NCI-H146 treated with DMSO at 0.1 percent for 48 hours (cell line): ENCODE measurements around the gene NTPCR.

Experiments used
- DNase-seq: peaks from one replicate; lab custom pipeline; 2025; ENCODE audit not compliant: unreplicated experiment; lab: John Stamatoyannopoulos, UW

Gene NTPCR

DNA sequence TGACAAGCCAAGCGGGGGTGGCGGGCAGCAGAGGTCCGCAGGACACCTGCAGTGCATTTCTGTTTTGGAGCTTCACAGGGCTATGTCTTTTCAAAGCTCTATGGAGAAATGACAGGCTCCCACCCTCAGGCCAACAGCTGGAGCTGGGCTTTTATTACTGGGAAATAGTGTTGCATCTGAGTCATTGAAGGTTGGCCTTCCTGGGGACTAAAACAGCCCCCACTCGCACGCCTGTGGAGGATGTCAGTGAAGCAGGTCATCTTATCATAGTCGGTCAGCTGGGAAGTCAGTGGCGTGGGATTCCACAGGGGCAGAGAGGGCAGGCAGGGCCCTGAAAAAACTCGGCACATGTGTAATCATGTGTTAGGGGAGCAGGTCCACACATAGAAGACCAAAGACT, 55.3 kb downstream of the NTPCR start:
- peak; percentile 69 for DNase-seq

- DNase-seq = no peak
Measured at GRCh38 chr1:233006108-233006507, 55.7 kb downstream of the NTPCR start.

- no peak for DNase-seq
Measured at GRCh38 chr1:233006541-233006973, 56.1 kb downstream of the NTPCR start.

GRCh38 chr1:233010146-233010545, 59.7 kb downstream of the NTPCR start:
- DNase-seq = no peak

- DNase-seq = no peak
Measured at GRCh38 chr1:233012021-233012420, 61.6 kb downstream of the NTPCR start.

DNA sequence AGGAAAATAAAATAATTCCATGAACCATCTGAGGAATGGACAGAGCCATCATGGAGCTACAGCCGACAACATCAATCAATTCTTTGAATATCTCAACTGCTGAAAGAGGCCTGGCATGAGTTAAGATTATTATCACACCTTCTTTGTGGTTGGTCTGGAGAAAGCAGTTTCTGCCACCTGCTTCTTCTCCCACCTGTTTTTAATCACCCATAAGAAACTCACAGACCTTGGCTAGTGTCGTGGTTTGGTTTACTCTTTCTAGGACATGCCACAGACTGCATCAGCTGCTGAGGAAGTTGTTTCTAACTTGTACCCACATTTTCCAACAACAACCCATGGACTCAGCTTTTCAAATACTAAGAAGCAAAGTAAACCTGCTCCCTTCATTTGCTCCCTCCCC, 65.6 kb downstream of the NTPCR start:
- no peak for DNase-seq

DNA sequence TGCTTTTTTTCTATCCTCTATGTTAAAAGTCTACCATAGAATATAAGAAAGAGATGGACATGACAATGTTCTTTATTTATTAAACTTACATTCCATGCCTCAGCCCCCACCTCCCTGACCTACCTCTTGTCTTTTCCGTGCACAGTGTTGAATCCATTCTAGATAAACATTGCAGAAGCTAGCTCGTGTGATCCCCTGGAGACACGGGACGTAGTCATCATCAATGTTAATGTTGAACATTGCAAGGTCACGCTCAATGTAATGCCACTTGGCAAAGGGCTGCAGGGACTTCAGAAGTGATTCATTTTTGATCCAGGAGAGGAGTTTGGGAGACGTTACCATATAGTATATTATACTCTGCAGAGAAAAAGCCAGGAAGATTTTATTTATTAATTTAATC, 66.4 kb downstream of the NTPCR start:
- DNase-seq = no peak

DNA sequence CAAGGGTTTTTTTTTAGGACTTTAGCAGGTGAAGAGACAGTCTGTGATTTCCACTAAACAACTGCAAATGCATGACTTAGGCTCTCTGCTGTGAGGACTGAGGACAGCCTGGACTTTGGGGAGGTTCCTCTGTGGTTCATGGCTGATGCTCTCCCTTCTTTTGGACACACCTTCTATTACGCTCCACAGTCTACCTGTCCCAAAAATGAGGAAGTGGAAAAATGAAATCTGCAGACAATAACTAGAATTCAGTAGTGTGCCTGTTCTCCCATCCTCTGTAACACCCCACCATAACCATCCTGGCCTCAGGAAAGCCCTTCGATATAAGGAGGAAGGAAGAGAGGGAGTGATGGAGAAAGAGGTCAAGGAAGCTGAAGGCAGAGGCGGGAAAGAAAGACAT, 68.7 kb downstream of the NTPCR start:
- DNase-seq = no peak

DNA sequence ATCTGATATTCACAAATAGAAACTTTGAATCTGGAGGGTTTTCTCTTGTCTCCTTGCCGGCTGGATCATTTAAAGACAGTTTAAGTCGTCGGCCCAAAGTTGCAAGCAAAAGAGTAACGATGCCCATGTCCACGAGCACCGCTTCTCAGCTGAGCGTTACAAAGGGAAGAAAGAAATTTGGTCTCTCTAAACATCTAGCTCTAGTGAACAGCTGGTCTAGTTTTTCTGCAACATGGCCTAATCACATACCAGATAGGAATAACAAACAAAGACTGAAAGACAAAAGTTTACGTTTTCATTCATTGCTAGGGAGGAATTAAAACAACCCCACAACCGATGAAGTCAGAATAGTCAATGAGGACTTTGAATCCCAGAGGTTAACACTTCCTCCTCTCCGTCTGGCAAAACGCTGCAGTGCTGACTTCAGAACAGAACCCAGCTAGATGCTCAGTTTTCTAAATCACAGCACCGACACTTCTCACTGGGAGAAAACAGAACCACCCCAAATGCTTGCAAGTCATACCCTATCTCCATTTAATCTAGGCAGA, 69.4 kb downstream of the NTPCR start:
- no peak for DNase-seq

DNA sequence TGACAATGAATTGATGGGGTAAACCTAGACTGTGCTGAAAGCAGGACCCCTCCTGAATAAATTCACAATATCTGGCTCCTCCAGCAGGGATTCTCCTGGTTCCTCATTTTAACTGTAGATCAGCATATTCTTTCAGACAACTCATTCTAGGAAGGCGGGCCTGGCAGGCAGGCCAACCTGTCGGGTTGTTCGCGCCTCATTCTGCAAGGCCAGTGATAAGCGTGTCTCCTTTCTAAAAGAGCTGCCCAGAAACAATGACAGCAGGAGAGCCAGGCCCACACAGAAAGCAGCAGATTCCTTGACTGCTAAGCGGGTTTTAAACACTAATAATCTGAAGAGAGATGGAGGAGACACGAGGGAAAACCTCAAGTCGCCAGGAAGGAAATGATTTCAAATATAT, 70.0 kb downstream of the NTPCR start:
- no peak for DNase-seq

DNA sequence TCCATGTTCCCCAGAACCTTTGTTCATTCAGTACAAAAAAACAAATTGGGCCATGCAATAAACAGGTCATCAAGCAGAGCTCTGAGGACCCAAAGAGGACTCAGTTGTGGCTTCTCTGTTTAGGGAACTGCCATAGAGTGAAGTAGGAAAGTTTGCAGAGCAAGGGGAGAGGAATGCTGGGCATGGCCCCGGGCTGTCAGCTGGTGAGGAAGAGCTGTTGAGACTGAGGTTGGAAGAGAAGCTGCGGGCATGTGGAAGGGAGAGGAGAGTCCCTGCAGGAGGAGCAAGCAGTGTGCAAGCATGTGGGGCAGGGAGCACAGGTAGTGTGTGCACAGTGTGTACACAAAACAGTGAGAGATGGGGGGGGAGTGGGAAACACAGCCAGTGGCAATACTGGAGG, 71.8 kb downstream of the NTPCR start:
- DNase-seq = no peak

DNA sequence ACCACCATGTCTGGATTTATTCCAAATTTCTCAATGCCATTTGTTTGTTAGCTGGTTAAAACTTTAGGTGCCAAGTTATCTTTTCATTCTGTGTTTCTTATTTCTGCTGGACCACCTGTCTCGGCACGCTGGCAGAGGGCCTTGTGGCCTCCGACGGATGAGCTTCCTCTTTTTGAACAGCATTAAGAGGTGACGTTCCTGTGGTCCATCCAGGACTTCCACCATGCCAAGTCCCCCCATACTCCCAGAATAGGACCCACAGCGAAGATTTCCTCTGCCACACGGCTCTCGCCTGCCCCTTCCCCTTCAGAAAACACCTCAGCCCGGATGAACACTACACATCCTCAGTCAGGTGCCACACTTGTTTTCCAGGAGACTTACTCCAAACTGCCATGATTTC, 73.8 kb downstream of the NTPCR start:
- DNase-seq = no peak

DNA sequence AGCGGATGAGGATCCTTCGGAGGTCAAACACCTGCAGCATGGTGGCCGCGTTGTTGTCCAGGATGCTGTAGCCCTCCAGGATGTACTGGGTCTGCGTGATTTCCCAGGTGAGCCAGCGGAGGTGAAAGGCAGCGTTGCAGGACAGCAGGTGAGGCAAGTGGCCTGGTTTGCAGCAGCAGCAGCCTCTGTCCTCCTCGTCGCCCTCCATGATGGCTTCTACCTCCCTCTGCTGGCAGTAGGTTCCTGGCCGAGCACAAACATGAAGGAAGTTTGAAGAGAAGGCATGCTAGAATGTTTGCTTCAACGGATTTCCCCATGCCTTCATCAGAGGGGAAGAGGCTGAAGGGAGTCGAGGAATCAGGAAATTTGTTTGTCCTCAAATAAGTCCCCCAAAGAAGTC, 74.7 kb downstream of the NTPCR start:
- DNase-seq = peak; percentile 32

DNA sequence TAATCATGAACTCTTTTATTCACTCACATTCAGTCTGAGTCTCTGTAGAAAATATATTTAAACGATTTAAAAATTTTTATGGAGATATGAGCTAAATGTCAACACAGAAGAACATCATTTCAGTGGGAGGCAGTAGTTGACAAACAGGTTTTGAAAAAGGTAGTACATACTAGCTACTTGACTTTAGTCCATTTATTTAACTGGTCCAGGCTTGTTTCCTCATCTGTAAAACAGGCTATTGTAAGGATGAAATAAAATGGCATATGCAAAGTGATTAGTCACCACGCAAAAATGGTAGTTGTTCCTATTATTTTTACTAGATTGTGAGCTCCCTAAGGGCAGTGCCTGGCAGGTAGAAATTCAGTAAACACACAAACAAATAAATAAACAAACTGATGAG, 75.2 kb downstream of the NTPCR start:
- no peak for DNase-seq

GRCh38 chr1:233027046-233027445, 76.6 kb downstream of the NTPCR start:
- no peak for DNase-seq

DNA sequence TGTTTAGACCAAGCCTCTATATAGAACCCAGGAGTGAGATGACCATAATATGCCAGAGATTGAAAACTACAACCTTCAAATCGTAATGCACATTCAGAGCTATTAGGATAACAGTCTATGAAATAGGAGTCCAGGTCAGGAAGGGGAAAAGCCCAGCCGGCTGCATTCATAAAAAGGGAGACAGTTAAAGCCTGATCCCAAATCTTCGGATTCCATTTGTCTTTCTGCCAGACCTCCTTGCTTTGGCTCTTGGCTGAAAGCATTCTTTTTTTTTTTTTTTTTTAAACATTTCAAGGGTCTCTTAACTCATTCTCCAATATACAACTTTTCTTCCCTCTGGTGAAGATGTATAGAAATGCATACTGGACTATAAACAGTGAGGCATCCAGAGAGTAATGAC, 81.1 kb downstream of the NTPCR start:
- DNase-seq = no peak

DNA sequence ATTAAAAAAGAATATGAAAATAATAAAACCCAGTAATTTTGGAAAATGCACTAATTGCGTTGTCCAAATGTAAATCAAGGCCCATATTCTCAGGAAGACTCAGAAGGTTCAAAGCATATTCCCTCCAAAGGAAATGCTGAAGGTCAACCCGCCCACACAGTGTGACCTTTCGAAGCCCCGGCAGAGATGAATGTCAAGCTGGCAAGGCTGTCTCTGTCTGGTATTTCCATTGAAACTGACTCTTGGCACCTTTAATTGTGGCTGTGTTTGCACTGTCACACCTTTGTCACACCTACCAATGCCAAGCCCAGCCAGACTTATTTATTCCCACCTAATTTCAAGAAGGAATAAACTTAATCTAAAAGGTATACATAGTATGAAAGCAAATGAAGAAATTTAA, 82.5 kb downstream of the NTPCR start:
- DNase-seq = no peak

- no peak for DNase-seq
Measured at GRCh38 chr1:233033361-233033760, 83.0 kb downstream of the NTPCR start.
